HepG2 (cell line): Measurements from ENCODE around the gene WDR20. TPM values are rescaled to one million over a fixed set of nuclear protein-coding genes. Genes with fewer than 3 reads are reported as not detected.

ENCODE experiments used
- ATAC-seq: fragments of 200-7000 bp; cut with Tn5 transposase; 3 replicates; pipeline ENCODE4 v1.9.1; 2020; ENCODE audit warnings: mild to moderate bottlenecking, moderate library complexity
- BruUV-seq: library from RNA; stranded (reverse); fragments of 400-500 nt; replicated peaks from 2 replicates; lab custom pipeline; 2021; lab: Mats Ljungman, UMichigan
- CTCF ChIA-PET: fragments of 300-600 bp; formaldehyde crosslinking; extraction: SDS; loops from one replicate; lab custom pipeline; 2021; ENCODE audit warnings: low total read pairs, inconsistent platforms, low intra/inter-chr PET ratio; lab: Yijun Ruan, JAX
- POLR2A ChIA-PET: fragments of 350-600 bp; sonication (Branson Sonifier 250); formaldehyde crosslinking; loops from one replicate; lab custom pipeline; 2020; ENCODE audit warnings: antibody characterized with exemption, inconsistent platforms; lab: Yijun Ruan, JAX
- DNase-seq: peaks from one replicate; pipeline ENCODE4 v3.0.0-alpha.2; 2015; ENCODE audit warnings: low spot score
- FAIRE-seq: peaks from 3 replicates; lab custom pipeline; 2011; peaks lifted over from hg19 to GRCh38; lab: Jason Lieb, UNC
- H2AFZ ChIP-seq: one replicate; pipeline ENCODE4 v1.6.1; 2011; ENCODE audit warnings: low read length, inconsistent platforms
- H3K27ac ChIP-seq: fragments of 300-600 bp; 3 replicates; pipeline ENCODE4 v1.8.0; 2011; ENCODE audit warnings: mixed run types, mild to moderate bottlenecking, mixed read lengths, low read length, inconsistent platforms; ENCODE audit not compliant: insufficient read depth; ENCODE audit errors: extremely low read length
- H3K27me3 ChIP-seq, 2 experiments: fragments of 200-600 bp in 1 of 2; 2 replicates in 1 of 2; 3 replicates in 1 of 2; pipeline versions ENCODE4 v1.6.0 to v1.8.0; 2011; ENCODE audit warnings: low read length in 2 of 2, mild to moderate bottlenecking in 2 of 2, moderate library complexity in 2 of 2, inconsistent platforms in 1 of 2; ENCODE audit not compliant: insufficient read depth in 2 of 2, control insufficient read depth in 1 of 2
- H3K36me3 ChIP-seq, 2 experiments: fragments of 200-600 bp in 1 of 2; replicated peaks in 1 of 2; 2 replicates in 1 of 2; 3 replicates in 1 of 2; pipeline versions ENCODE4 v1.5.1 to v1.8.0; 2011; ENCODE audit warnings: low read length in 2 of 2, inconsistent platforms in 1 of 2; ENCODE audit not compliant: insufficient read depth in 2 of 2, control insufficient read depth in 1 of 2
- H3K4me1 ChIP-seq: 2 replicates; pipeline ENCODE4 v1.5.1; 2012; ENCODE audit warnings: low read length, inconsistent platforms; ENCODE audit not compliant: insufficient read depth
- H3K4me2 ChIP-seq: 2 replicates; pipeline ENCODE4 v1.6.0; 2011; ENCODE audit warnings: low read depth, low read length, inconsistent platforms
- H3K4me3 ChIP-seq, 3 experiments: fragments of 200-600 bp in 1 of 3; sonication (generic), shearing (Covaris generic) in 1 of 3; replicated peaks in 1 of 3; 2 replicates each; pipeline ENCODE4 v1.5.1; 2011 to 2016; ENCODE audit warnings: low read length in 3 of 3, inconsistent platforms in 2 of 3, low read depth in 2 of 3, mild to moderate bottlenecking in 2 of 3, control low read depth in 1 of 3, mixed read lengths in 1 of 3; ENCODE audit not compliant: insufficient read depth in 1 of 3
- H3K79me2 ChIP-seq: one replicate; pipeline ENCODE4 v1.6.1; 2011; ENCODE audit warnings: low read length, inconsistent platforms; ENCODE audit not compliant: insufficient read depth
- H3K9ac ChIP-seq: 2 replicates; pipeline ENCODE4 v1.6.0; 2011; ENCODE audit warnings: mild to moderate bottlenecking, low read depth, low read length, inconsistent platforms; ENCODE audit not compliant: insufficient read depth
- H3K9me3 ChIP-seq: 2 replicates; pipeline ENCODE4 v1.5.1; 2012; ENCODE audit warnings: mild to moderate bottlenecking, low read length
- H4K20me1 ChIP-seq: 2 replicates; pipeline ENCODE4 v1.6.0; 2011; ENCODE audit warnings: inconsistent platforms, mild to moderate bottlenecking, low read length, moderate library complexity; ENCODE audit not compliant: insufficient read depth
- ARID3A ChIP-seq: IDR thresholded peaks from 2 replicates; pipeline ENCODE4 v1.6.1; 2012; ENCODE audit warnings: low read depth, low read length, improper control_type of control experiment
- MTF1 ChIP-seq: sonication (generic); formaldehyde crosslinking; IDR thresholded peaks from 2 replicates; pipeline ENCODE4 v1.5.0; 2020; ENCODE audit warnings: missing genetic modification reagents
- SMARCE1 ChIP-seq: fragments of 450-650 bp; IDR thresholded peaks from 2 replicates; pipeline ENCODE4 v1.6.1; 2017; ENCODE audit warnings: borderline replicate concordance
- ZNF121 ChIP-seq: sonication (generic); formaldehyde crosslinking; IDR thresholded peaks from 2 replicates; pipeline ENCODE4 v1.5.0; 2020; ENCODE audit warnings: mild to moderate bottlenecking, missing genetic modification reagents
- WGBS: methylation state at CpG from one replicate; pipeline ENCODE4 v1.1.6; 2017; ENCODE audit warnings: low lambda C conversion rate; 5-methylcytosine and 5-hydroxymethylcytosine counted together
- in situ Hi-C: cut with HindIII; loops from 2 replicates; pipeline ENCODE4 v1.10.0; 2017; ENCODE audit warnings: low pct_unique_long_range_greater_than_20kb; ENCODE audit not compliant: extremely low pct_ligation_motif_present
- intact Hi-C: fragments of 100-400 bp; cut with micrococcal nuclease; formaldehyde crosslinking; loops from one replicate; pipeline ENCODE4 v1.10.0; 2022; ENCODE audit not compliant: unreplicated experiment
- polyA plus RNA-seq, 8 experiments: library from polyadenylated mRNA; depleted of rRNA in 3 of 8; stranded (reverse) in 7 of 8; unstranded in 1 of 8; fragments of >200 nt; fragmentation: Illumina TruSeq in 4 of 8; extraction: Trizol in 4 of 8; gene quantifications; 2 replicates each; pipeline versions ENCODE4 v1.2.1 to v1.2.3, GENCODE V29; 2011 to 2016; ENCODE audit warnings: low read depth in 4 of 8, missing spikeins in 1 of 8, mixed read lengths in 1 of 8; ENCODE audit not compliant: insufficient read depth in 1 of 8
- total RNA-seq, 5 experiments: library from RNA; depleted of rRNA; stranded (reverse); fragments of >200 nt; fragmentation: Illumina TruSeq; extraction: Trizol; gene quantifications; 2 replicates each; pipeline ENCODE4 v1.2.3, GENCODE V29; 2016; ENCODE audit warnings: low read depth in 1 of 5

The WDR20 gene
- total and polyA plus RNA-seq, 2 of the 13 experiments (the other 11 are each of a cell fraction or from before 2014, with no cell fraction given): 10.4 to 23.2 TPM

GRCh38 chr14:102150083-102150482, 10.4 kb downstream of the WDR20 start:
- Histone ChIP-seq H2AFZ (no peak overlapping the region), H3K4me1 (peaks cover 62% of the 10 kb centered on the region), H3K79me2 (peaks cover 81% of the 10 kb centered on the region), H3K27me3 (no peaks in the 10 kb centered on the region), H3K27ac (no peak overlapping the region), H3K9ac (no peak overlapping the region), H3K36me3 (peaks cover 4 to 13% of the 10 kb centered on the region in 2 experiments; a peak in 1 of 5 replicates)
- DNase-seq (no peak), FAIRE-seq (no peak), ATAC-seq (no peak)
- POLR2A ChIA-PET: no interaction called here
- BruUV-seq: no TSS peak
- intact Hi-C loops: loop anchor here (2.0 kb wide), 1 partner anchor 35 kb away; no protein-coding TSS in a partner anchor
- TF ChIP-seq ZNF121 (CRISPR knock-in tag): peak; percentile 63; the same call in 1 of the 2 replicates
- TF ChIP-seq MTF1 (CRISPR knock-in tag): no peak
- TF ChIP-seq, all 625 proteins: peak for 1
- WGBS: 92% methylated on average over 7 of the region's 7 CpGs
- Histone ChIP-seq H3K9me3 (no peaks in the 10 kb centered on the region), H3K4me3 (no peak overlapping the region), H3K4me2 (no peak overlapping the region), H4K20me1 (peaks cover 27% of the 10 kb centered on the region)
- in situ Hi-C loops: no loop called here
- CTCF ChIA-PET: no interaction called here

GRCh38 chr14:102150744-102151143, 11.0 kb downstream of the WDR20 start:
- H3K4me3 ChIP-seq: no peak overlapping the region
- no peak overlapping the region for H2AFZ ChIP-seq
- in situ Hi-C loops: no loop called here
- peak overlapping the region; percentile 27 for H3K27ac ChIP-seq
- TSS peak; percentile 14 for BruUV-seq
- ChIA-PET POLR2A (no interaction called here), CTCF (no interaction called here)
- no peaks in the 10 kb centered on the region for H3K9me3 ChIP-seq
- no peak overlapping the region for H3K4me2 ChIP-seq
- ATAC-seq (peak; percentile 62), FAIRE-seq (no peak), DNase-seq (peak; percentile 43)
- no peaks in the 10 kb centered on the region for H3K27me3 ChIP-seq
- peaks cover 81% of the 10 kb centered on the region for H3K79me2 ChIP-seq
- peaks cover 27% of the 10 kb centered on the region for H4K20me1 ChIP-seq
- H3K9ac ChIP-seq: no peak overlapping the region
- WGBS: 75% methylated on average over 1 of the region's 1 CpG
- intact Hi-C loops: loop anchor here (2.0 kb wide), 1 partner anchor 34 kb away; no protein-coding TSS in a partner anchor
- H3K36me3 ChIP-seq: peaks cover 2 to 13% of the 10 kb centered on the region in 2 experiments; a peak in 1 of 5 replicates
- peaks cover 69% of the 10 kb centered on the region for H3K4me1 ChIP-seq
- no peak for TF ChIP-seq SMARCE1
- TF ChIP-seq ARID3A: 0 out of 2 replicates have a peak, but pooled peaks have one; percentile 18
- TF ChIP-seq, all 625 proteins: peak for 1
